Endometrium (tissue), 2 donors: Measurements from ENCODE around the gene SRGAP3.

Experiments used
- FAIRE-seq: peaks from 2 replicates; lab custom pipeline; 2012; peaks lifted over from hg19 to GRCh38; lab: Jason Lieb, UNC
- donor health status: control.
- donor health status: control.

The SRGAP3 gene

DNA sequence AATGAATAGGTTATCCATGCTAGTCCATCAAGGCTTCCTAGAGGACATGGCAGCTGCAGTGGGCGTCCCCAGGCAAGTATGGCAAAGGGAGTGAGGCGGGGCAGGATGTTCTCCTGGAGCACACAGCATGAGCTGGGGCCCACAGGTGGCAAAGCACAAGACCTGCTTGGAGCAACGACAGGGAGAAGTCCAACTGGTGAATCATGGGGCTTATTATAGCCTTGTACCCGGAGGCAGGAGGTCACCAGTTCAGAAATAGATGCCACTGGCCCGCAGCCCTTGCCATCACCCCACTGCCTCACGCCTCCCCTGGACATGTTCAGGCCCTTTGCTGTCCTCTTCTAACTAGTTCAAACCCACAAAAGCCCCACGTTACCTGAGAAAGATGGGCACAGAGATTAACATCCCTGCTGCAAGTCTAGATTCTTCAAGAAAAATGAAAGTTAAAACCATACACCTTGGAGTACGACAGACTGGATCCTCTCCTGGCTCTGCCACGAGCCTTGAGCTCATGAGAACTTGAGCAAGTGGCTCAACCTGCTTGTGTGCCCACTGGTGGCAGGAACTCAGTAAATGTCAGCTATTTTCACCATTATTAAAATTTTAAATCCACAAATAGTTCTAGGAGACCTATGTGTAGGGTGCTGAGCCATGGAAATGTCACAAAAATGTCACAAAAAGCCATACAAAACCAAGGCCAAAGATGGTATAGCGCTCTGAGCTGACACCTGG is 1.8 kb upstream of the SRGAP3 start:
- no peak for FAIRE-seq

GRCh38 chr3:9250236-9250635 is 790 bp upstream of the SRGAP3 start:
- no peak for FAIRE-seq

GRCh38 chr3:9248522-9249271 is 749 bp downstream of the SRGAP3 start:
- no peak for FAIRE-seq

- no peak for FAIRE-seq
These were observed 1.4 kb downstream of the SRGAP3 start for GRCh38 chr3:9247941-9248521.

DNA sequence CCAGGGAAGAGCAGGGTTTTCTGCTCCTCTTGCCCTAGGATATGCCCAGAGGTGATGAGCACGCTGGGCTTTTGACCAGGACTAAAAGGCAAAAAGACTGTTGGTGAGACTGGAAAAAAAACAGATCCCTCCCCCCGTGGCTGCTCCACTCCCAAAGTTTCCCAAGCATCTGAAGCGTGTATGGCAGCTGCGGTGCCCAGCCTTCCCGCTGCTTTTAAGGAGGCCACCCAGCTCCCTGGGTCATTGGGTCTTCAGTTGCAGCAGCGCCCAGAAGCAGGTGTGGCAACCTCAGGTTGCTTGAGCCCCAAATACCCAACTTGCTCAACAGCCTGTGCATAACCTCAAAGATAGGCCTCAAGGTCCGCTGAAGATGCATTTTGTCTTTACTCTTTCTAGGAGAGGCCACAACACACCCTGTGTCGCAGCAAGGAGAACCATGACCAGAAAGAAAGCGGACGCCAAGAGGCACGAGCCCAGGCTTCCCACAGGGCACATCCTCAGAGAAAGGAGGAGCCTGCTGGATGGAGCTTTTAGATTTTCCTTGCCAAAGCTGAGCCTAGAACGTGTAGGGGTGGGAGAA is 2.0 kb downstream of the SRGAP3 start:
- no peak for FAIRE-seq

DNA sequence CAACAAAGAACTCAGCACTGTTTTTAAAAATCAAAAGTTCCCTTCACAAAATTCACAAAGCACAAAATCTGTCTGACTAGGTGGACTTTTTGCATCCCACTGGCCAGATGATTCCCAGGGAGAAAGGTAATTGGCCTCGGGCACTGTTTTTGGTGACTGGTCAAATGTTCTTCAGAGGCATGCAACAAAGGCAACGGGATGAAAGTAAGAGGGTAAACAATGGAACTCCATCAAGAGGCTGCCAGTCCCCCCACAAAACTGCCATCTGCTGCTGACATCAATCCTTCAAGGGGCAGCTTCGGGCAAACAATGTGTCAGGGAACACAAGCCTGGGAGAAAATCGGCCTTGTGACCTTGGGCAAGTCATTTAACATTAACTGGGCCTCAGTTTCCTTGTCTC is 3.3 kb downstream of the SRGAP3 start:
- no peak for FAIRE-seq

DNA sequence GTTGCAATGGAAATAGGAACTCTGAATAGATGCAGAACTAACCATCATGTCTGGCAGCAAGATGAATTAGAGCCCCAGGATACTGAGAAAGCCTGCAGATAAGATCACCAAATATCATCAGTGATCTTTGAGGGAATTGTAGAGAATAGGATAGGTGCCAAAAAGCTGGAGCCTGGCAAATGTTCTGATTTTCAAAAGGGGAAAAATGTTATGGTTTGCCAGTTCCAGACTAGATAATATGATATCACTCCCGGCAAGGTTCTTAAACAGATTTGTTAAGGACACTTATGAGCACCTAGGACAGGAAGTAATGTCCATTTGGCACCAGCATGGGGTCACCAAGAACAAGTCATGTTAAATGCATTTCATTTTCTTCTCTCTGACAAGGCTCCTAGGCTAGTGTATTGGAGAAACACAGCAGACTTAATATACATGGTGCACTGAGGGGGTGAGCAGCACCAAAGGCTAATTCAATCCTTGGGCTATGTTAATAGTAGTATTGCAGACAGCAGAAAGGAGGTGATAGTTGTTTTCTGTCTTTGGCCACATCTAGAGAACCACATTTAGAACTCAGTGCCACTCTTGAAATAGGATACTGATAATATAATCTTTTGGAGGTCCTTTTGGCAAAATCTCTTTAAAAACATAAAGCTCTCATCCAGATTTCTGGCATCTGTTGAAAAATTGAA is 4.8 kb downstream of the SRGAP3 start:
- FAIRE-seq, result no peak

DNA sequence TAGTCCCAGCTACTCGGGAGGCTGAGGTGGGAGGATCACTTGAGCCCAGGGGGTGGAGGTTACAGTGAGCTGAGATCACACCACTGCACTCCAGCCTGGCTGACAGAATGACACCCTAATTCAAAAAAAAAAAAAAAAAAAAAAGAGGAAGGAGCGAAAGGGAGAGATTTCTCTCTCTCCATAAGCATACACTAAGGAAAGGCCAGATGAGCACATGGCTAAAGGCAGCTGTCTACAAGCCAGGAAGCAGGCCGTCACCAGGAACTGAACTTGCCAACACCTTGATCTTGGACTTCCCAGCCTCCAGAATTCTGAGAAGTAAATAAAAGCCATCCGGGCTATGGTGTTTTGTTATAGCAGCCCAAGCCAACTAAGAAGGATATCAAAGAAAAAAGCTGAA is 7.5 kb downstream of the SRGAP3 start:
- no peak for FAIRE-seq

DNA sequence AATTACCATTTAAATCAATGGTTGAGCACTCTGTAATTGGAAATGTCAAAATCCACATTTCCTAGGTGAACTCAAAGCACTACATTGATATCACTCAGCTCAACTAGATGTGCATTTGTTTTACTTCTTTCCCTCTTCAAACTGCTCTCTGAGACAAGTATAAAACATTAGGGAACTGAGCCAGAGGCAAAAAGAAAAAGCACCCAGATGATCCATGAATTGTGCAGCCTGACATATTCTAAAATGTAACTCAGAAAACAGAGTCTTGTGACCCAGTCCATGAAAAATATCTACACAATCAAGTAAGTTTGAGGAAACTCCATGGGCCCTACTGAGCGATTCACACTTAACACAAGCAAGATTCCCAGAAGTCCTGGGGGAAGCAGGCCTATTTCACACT is 9.8 kb downstream of the SRGAP3 start:
- no peak for FAIRE-seq

DNA sequence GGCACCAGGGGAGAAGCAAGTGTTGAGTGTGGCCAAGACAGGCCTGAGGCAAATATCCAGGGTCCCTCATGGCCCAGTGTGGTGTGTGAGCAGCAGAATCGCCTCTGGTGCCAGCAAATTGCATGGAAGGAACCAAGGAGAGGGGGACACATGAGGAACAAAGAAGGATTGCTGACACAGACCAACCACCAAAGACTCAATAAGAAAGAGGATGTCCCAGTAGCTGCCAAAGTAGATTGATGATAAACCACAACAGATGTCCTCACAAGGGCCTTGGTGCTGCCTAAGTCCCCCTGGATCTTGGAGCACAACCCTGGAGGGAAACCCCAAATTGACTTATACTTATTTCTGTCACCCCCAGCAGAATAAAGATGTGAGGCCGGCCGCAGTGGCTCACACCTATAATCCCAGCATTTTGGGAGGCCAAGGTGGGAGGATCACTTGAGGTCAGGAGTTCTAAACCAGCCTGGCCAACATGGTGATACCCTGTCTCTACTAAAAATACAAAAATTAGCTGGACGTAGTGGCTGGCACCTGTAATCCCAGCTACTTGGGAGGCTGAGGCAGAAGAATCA is 10.6 kb downstream of the SRGAP3 start:
- FAIRE-seq, result no peak

- no peak for FAIRE-seq
These were observed 11.2 kb downstream of the SRGAP3 start for GRCh38 chr3:9238276-9238675.

DNA sequence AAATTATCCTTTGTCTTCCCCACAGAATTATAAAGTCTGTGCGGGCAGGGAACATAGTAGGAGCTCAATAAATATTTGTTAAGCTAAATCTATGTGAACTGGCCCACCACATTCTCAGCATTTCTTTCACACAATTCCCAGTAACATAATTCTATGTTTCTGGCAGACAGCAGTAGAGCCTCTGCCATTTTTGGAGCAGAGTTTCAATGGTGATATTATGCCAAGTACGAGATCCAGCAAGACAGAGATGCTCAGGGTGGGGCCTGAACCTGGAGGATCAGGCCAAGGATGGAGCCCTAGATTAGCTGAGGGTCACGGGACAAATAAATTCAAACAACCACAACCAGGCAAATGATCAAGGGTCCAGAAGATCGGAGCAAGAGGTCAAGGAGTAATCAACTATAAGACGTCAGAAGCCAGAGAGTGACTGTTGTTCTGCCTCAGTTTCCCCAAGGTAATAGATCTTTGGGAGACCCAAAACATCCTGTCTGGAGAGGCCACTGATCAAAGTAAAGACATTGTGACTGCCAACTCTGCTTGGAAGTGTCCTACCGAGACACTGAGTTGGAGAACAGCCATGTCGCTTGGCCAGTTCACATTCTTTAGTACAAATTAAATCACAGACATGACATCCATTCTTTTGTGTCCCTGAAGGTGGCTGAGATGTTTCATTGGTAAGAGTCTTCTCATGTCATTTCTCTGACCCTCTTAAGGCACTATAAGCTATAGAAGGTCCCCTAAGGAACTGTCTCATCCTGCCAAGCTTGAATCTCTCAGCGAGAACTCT is 15.4 kb downstream of the SRGAP3 start:
- no peak for FAIRE-seq

DNA sequence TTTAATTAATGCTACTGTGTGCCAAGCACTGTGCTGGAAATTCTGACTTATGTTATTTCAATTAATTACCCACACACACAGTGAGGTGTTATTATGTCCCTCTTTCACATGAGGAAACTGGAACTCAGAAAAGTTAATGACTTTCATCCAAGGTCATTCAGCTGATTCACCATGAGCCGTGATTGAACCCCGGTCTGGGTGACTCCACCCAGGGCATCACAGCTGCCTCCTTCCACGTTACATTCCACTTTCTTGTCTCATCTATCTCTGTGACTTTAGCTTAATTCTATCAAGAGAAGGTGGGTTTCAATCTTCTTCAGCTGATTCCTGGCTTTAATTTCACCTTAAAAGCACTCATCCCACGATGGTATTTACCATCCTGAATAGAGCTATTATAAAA is 16.3 kb downstream of the SRGAP3 start:
- FAIRE-seq, result no peak

- no peak for FAIRE-seq
These were observed 17.5 kb downstream of the SRGAP3 start for GRCh38 chr3:9231937-9232336.

GRCh38 chr3:9231471-9231870 is 18.0 kb downstream of the SRGAP3 start:
- no peak for FAIRE-seq

DNA sequence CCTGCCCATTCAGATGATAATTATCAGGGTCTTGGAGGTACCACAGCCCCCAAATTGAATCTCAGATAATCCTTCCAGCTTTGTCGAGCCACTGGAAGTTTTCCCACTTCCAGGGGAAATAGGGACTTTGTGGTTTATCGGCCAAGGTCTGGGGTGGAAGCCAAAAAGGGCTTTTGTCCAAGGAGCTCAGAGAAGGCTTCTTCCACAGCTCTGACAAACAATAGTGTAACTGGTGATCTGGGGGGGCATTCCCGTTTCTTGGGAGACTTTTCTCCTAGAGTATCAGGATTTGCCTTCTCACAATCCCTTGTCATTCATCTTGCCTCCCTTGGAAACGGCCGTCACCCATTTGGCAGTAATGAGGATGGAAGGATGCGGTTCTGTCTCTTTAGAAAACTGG is 18.4 kb downstream of the SRGAP3 start:
- no peak for FAIRE-seq

DNA sequence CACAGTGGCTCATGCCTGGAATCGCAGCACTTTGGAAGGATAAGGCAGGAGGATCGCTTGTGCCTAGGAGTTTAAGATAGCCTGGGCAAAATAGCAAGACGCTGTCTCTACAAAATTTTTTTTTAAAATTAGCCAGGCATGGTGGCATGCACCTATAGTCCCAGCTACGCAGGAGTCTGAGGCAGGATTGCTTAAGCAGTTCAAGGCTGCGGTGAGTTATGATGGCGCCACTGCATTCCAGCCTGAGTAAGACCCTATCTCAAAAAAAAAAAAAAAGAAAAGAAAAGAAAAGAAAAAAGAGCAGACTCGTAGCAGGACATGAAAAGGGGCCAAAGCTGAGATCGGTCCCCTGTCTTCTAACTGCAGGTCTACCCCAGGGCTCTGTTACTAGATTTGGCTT is 18.9 kb downstream of the SRGAP3 start:
- no peak for FAIRE-seq

GRCh38 chr3:9229879-9230278 is 19.6 kb downstream of the SRGAP3 start:
- no peak for FAIRE-seq

- no peak for FAIRE-seq
These were observed 20.1 kb downstream of the SRGAP3 start for GRCh38 chr3:9229325-9229724.

DNA sequence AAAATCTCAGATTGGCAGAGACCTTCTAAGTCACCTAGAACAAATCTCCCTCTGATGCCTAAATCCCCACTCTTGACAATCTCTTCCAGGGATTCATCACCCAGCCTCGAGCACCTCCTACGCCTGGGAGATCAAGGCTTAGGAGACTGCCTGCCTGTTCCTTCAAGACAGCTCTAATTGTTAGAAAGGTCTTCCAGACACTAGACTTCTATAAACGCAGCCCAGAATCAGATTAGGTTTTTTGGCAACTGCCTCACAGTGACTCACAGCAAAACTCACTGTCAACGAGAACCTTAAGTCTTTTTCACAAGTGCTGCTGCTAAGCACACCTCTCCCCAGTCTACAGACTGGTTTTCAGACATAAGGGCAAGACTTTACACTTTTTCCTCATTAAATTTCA is 23.1 kb downstream of the SRGAP3 start:
- no peak for FAIRE-seq

GRCh38 chr3:9225268-9225667 is 24.2 kb downstream of the SRGAP3 start:
- no peak for FAIRE-seq
